NB4 (cell line): Measurements from ENCODE around the gene PER3.

Experiments
- DNase-seq: peaks from one replicate; pipeline ENCODE4 v3.0.0; 2010; ENCODE audit warnings: low read depth
- H3K4me3 ChIP-seq: one replicate; pipeline ENCODE4 v1.5.1; 2011; ENCODE audit warnings: mild to moderate bottlenecking, low read depth, low read length, moderate library complexity
- CTCF ChIP-seq: IDR thresholded peaks from one replicate; pipeline ENCODE4 v1.5.1; 2012; ENCODE audit warnings: low read depth, low read length
- MYC ChIP-seq: IDR thresholded peaks from 2 replicates; pipeline ENCODE4 v1.6.1; 2011; ENCODE audit warnings: low read depth, low read length
- POLR2A ChIP-seq: IDR thresholded peaks from 2 replicates; pipeline ENCODE4 v1.6.1; 2011; ENCODE audit warnings: mild to moderate bottlenecking; ENCODE audit not compliant: insufficient read length; ENCODE audit errors: extremely low read depth
- TF ChIP-seq, protein P1 (sequence below): IDR thresholded peaks from 2 replicates; pipeline ENCODE4 v1.6.1; 2011; ENCODE audit warnings: low read depth, low read length

Gene PER3

GRCh38 chr1:7868070-7868780 lies 84.1 kb downstream of the PER3 start:
- TF ChIP-seq CTCF (no peak), MYC (no peak), POLR2A (no peak)
- TF ChIP-seq, protein P1, sequence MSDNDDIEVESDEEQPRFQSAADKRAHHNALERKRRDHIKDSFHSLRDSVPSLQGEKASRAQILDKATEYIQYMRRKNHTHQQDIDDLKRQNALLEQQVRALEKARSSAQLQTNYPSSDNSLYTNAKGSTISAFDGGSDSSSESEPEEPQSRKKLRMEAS = no peak
- H3K4me3 ChIP-seq = no peak overlapping the region
- DNase-seq = no peak

- no peak for DNase-seq
- H3K4me3 ChIP-seq = no peak overlapping the region
- no peak for TF ChIP-seq CTCF
These were observed 85.2 kb downstream of the PER3 start for GRCh38 chr1:7869136-7869920.

- no peak overlapping the region for H3K4me3 ChIP-seq
- no peak for DNase-seq
- TF ChIP-seq CTCF (no peak), MYC (no peak), POLR2A (no peak)
- TF ChIP-seq, protein P1 = no peak
These were observed 87.0 kb downstream of the PER3 start for GRCh38 chr1:7871136-7871535.

- DNase-seq = no peak
- H3K4me3 ChIP-seq = no peak overlapping the region
- TF ChIP-seq POLR2A (no peak), MYC (no peak), CTCF (no peak)
- TF ChIP-seq, protein P1 = no peak
These were observed 90.0 kb downstream of the PER3 start for GRCh38 chr1:7873801-7874795.

GRCh38 chr1:7878027-7878426 lies 93.9 kb downstream of the PER3 start:
- DNase-seq = no peak
- TF ChIP-seq POLR2A (no peak), CTCF (no peak), MYC (no peak)
- TF ChIP-seq, protein P1 = no peak

More at GRCh38 chr1:7878027-7878426, 93.9 kb downstream of the PER3 start:
- H3K4me3 ChIP-seq = no peak overlapping the region
